Measurements from ENCODE around the gene SLC27A3.

SLC27A3 gene

GRCh38 chr1:153804112-153804511 is 28.9 kb downstream of the SLC27A3 start:
- TF ChIP-seq TEAD4 (IDR thresholded peaks at IDR 0.05) (no peak), YY1 (IDR thresholded peaks at IDR 0.05; ENCODE audit: low read depth) (no peak), NFIC (IDR thresholded peaks at IDR 0.05) (no peak), EP300 (IDR thresholded peaks at IDR 0.05; ENCODE audit: borderline replicate concordance) (no peak), CEBPB (IDR thresholded peaks at IDR 0.05) (no peak), FOXM1 (IDR thresholded peaks at IDR 0.05; ENCODE audit: borderline replicate concordance, low read depth) (no peak), RAD21 (IDR thresholded peaks at IDR 0.05; ENCODE audit: low read depth) (no peak), ZBTB7A (IDR thresholded peaks at IDR 0.05; ENCODE audit: low read depth) (no peak)
- TF ChIP-seq, protein P1, sequence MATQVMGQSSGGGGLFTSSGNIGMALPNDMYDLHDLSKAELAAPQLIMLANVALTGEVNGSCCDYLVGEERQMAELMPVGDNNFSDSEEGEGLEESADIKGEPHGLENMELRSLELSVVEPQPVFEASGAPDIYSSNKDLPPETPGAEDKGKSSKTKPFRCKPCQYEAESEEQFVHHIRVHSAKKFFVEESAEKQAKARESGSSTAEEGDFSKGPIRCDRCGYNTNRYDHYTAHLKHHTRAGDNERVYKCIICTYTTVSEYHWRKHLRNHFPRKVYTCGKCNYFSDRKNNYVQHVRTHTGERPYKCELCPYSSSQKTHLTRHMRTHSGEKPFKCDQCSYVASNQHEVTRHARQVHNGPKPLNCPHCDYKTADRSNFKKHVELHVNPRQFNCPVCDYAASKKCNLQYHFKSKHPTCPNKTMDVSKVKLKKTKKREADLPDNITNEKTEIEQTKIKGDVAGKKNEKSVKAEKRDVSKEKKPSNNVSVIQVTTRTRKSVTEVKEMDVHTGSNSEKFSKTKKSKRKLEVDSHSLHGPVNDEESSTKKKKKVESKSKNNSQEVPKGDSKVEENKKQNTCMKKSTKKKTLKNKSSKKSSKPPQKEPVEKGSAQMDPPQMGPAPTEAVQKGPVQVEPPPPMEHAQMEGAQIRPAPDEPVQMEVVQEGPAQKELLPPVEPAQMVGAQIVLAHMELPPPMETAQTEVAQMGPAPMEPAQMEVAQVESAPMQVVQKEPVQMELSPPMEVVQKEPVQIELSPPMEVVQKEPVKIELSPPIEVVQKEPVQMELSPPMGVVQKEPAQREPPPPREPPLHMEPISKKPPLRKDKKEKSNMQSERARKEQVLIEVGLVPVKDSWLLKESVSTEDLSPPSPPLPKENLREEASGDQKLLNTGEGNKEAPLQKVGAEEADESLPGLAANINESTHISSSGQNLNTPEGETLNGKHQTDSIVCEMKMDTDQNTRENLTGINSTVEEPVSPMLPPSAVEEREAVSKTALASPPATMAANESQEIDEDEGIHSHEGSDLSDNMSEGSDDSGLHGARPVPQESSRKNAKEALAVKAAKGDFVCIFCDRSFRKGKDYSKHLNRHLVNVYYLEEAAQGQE (IDR thresholded peaks at IDR 0.05; ENCODE audit: low read depth), result no peak
- TF ChIP-seq, protein P2, sequence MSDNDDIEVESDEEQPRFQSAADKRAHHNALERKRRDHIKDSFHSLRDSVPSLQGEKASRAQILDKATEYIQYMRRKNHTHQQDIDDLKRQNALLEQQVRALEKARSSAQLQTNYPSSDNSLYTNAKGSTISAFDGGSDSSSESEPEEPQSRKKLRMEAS (IDR thresholded peaks at IDR 0.05), result no peak

DNA sequence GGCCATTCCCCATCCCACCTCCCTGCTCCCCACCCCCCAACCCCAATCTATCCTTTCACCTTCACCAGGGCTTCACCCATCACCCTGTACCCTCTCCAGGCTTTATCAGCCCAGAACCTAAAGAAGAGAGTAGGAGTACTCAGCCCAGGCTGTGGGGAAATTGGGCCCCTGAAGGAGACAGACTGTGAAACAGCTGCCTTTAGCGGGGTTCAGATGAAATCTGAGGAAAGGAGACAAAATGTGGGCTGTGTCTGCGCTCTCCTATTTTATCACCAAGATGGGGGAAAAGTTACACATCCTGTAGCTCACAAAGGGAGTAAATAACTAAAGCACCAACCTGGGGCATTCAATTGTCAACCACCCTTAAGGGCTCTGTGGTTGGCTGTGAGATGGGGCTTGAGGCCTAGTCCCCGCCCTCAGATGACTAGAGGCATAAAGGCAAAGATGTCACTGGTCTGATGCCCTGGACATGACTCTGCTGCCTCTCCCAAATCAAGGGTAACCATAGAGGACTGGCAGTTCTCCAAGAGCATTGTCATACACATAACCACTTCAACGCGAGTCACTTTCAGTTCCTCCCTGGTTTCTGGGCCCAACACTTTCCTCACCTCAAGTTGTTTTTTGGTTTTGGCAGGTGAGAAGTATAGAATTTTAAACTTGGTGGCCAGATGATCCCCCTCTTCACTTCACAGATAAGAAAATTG is 30.0 kb downstream of the SLC27A3 start:
- TF ChIP-seq, protein P3, sequence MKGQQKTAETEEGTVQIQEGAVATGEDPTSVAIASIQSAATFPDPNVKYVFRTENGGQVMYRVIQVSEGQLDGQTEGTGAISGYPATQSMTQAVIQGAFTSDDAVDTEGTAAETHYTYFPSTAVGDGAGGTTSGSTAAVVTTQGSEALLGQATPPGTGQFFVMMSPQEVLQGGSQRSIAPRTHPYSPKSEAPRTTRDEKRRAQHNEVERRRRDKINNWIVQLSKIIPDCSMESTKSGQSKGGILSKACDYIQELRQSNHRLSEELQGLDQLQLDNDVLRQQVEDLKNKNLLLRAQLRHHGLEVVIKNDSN (IDR thresholded peaks at IDR 0.05), result no peak
- no peak for TF ChIP-seq TCF12 (IDR thresholded peaks at IDR 0.05; ENCODE audit: low read depth)
- no peak for TF ChIP-seq CEBPB (IDR thresholded peaks at IDR 0.05)
- TF ChIP-seq, protein P2 (IDR thresholded peaks at IDR 0.05), result no peak
- TF ChIP-seq TEAD4 (IDR thresholded peaks at IDR 0.05), result no peak
- TF ChIP-seq FOXM1 (IDR thresholded peaks at IDR 0.05; ENCODE audit: borderline replicate concordance, low read depth), result no peak

- TF ChIP-seq RAD21 (IDR thresholded peaks at IDR 0.05; ENCODE audit: low read depth) (no peak), TCF12 (IDR thresholded peaks at IDR 0.05; ENCODE audit: low read depth) (no peak), TEAD4 (IDR thresholded peaks at IDR 0.05) (no peak), CREB1 (IDR thresholded peaks at IDR 0.05; ENCODE audit: low read depth) (no peak), YY1 (IDR thresholded peaks at IDR 0.05; ENCODE audit: low read depth) (no peak), EGR1 (IDR thresholded peaks at IDR 0.05) (no peak)
Observed at GRCh38 chr1:153805886-153806719, 30.9 kb downstream of the SLC27A3 start.

DNA sequence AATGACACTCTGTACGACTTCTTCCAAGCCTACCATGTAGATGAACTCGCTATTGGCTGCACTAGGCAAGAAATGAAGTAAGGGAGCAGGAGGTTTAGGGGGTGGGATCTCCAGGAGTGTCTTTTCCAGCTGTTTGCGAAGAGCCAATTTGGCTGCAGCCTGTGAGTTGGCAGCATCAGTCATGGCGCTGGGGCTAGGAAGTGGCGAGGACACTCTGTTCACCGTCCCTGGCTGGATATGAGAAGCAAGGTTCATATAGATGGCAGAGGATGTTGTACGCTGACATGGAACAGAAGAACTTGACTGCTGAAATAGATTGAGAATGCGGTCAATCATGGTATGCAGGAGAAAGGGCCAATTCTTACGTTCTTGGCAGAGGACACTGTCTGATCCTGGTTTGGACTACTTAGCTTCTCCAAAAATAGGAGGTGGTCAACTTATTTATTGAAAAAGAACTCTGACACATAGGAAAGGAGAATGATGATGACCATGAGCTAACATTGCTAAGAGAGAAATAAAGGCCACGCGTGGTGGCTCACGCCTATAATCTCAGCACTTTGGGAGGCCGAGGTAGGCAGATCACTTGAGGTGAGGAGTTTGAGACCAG is 41.2 kb downstream of the SLC27A3 start:
- TF ChIP-seq, protein P2 (IDR thresholded peaks at IDR 0.05), result no peak
- TF ChIP-seq RAD21 (IDR thresholded peaks at IDR 0.05; ENCODE audit: low read depth), result no peak
- TF ChIP-seq EGR1 (IDR thresholded peaks at IDR 0.05), result no peak
- TF ChIP-seq CREB1 (IDR thresholded peaks at IDR 0.05; ENCODE audit: low read depth), result no peak

GRCh38 chr1:153818876-153819275 is 43.7 kb downstream of the SLC27A3 start:
- no peak for TF ChIP-seq ZBTB7A (IDR thresholded peaks at IDR 0.05; ENCODE audit: low read depth)
- no peak for TF ChIP-seq CEBPB (IDR thresholded peaks at IDR 0.05)
- TF ChIP-seq CREB1 (IDR thresholded peaks at IDR 0.05; ENCODE audit: low read depth), result no peak
- TF ChIP-seq, protein P3 (IDR thresholded peaks at IDR 0.05), result no peak
- no peak for TF ChIP-seq EGR1 (IDR thresholded peaks at IDR 0.05)
- TF ChIP-seq, protein P2 (IDR thresholded peaks at IDR 0.05), result no peak
- TF ChIP-seq EP300 (IDR thresholded peaks at IDR 0.05; ENCODE audit: borderline replicate concordance), result no peak
- no peak for TF ChIP-seq TAF1 (IDR thresholded peaks at IDR 0.05; ENCODE audit: low read depth)

GRCh38 chr1:153827168-153827964 is 52.2 kb downstream of the SLC27A3 start:
- TF ChIP-seq RAD21 (IDR thresholded peaks at IDR 0.05; ENCODE audit: low read depth), result no peak

Measured in Ishikawa (cell line).